ENCODE data around the gene ETHE1.

ETHE1 gene

GRCh38 chr19:43561139-43561970 is 34.4 kb upstream of the ETHE1 start:
- TF ChIP-seq, protein P1, sequence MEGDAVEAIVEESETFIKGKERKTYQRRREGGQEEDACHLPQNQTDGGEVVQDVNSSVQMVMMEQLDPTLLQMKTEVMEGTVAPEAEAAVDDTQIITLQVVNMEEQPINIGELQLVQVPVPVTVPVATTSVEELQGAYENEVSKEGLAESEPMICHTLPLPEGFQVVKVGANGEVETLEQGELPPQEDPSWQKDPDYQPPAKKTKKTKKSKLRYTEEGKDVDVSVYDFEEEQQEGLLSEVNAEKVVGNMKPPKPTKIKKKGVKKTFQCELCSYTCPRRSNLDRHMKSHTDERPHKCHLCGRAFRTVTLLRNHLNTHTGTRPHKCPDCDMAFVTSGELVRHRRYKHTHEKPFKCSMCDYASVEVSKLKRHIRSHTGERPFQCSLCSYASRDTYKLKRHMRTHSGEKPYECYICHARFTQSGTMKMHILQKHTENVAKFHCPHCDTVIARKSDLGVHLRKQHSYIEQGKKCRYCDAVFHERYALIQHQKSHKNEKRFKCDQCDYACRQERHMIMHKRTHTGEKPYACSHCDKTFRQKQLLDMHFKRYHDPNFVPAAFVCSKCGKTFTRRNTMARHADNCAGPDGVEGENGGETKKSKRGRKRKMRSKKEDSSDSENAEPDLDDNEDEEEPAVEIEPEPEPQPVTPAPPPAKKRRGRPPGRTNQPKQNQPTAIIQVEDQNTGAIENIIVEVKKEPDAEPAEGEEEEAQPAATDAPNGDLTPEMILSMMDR (IDR thresholded peaks at IDR 0.05; ENCODE audit: borderline replicate concordance, control extremely low read depth, extremely low read depth, insufficient read depth, missing control alignments): no peak
- in situ Hi-C loops (cut with MboI; ENCODE audit: low sequenced_read_pairs, unreplicated experiment): no loop called here
- DNase-seq (ENCODE audit: low spot score): no peak

DNA sequence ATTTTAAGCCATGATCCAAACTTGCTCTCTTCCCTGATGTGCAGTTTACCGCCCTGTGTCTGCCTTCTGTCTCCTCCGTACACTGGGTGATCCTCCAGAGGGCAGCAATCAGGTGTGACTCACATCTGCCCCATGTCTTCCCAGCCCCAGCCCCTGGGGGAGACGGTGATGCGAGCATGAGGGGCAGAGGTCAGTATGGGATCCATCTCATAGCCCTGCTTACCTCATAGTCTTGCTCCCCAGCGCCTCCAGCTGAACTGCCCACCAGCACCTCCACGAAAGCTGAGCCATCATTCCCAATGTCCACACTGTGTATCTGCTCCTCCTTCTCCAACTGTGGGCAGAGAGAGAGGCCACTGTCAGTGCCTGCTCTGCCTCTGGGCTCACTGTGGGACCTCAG is 33.7 kb upstream of the ETHE1 start:
- in situ Hi-C loops (cut with MboI; ENCODE audit: low sequenced_read_pairs, unreplicated experiment): no loop called here
- TF ChIP-seq, protein P1 (IDR thresholded peaks at IDR 0.05; ENCODE audit: borderline replicate concordance, control extremely low read depth, extremely low read depth, insufficient read depth, missing control alignments): no peak
- DNase-seq (ENCODE audit: low spot score): no peak

- TF ChIP-seq, protein P1 (IDR thresholded peaks at IDR 0.05; ENCODE audit: borderline replicate concordance, control extremely low read depth, extremely low read depth, insufficient read depth, missing control alignments): peak; percentile 78
- peak; percentile 84 for DNase-seq (ENCODE audit: low spot score)
- in situ Hi-C loops (cut with MboI; ENCODE audit: low sequenced_read_pairs, unreplicated experiment): no loop called here
Observed at GRCh38 chr19:43555185-43555770, 28.3 kb upstream of the ETHE1 start.

DNA sequence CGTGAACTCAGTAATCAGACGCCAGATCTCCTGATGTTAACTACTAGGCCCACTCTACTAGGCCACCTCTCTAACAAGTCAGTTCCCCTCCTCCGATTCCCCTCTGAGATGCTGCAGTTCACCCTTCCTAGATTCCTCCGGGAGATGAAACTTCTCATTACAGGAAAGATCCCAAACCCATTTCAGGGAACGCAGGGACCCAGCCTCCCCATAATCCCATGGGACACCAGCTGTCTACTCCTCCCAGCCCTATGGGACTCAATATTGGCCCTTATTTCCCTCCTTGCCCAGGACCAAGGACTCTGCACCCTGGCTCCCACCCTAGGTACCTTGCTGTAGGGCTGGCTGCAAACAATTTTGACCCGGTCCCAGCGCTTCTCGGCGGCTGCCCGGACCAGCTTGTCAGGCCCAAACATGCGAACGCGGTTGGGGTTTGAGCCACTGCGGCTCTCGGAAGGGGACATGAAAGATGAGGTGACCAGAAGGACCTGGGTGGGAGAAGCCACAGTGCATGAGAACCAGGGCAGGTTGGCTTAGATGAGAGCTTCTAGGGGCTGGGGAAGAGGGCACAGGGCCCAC is 27.4 kb upstream of the ETHE1 start:
- in situ Hi-C loops (cut with MboI; ENCODE audit: low sequenced_read_pairs, unreplicated experiment): no loop called here
- DNase-seq (ENCODE audit: low spot score): no peak
- TF ChIP-seq, protein P1 (IDR thresholded peaks at IDR 0.05; ENCODE audit: borderline replicate concordance, control extremely low read depth, extremely low read depth, insufficient read depth, missing control alignments): no peak

- in situ Hi-C loops (cut with MboI; ENCODE audit: low sequenced_read_pairs, unreplicated experiment): no loop called here
- no peak for DNase-seq (ENCODE audit: low spot score)
- TF ChIP-seq, protein P1 (IDR thresholded peaks at IDR 0.05; ENCODE audit: borderline replicate concordance, control extremely low read depth, extremely low read depth, insufficient read depth, missing control alignments): no peak
Observed at GRCh38 chr19:43553656-43554055, 26.7 kb upstream of the ETHE1 start.

DNA sequence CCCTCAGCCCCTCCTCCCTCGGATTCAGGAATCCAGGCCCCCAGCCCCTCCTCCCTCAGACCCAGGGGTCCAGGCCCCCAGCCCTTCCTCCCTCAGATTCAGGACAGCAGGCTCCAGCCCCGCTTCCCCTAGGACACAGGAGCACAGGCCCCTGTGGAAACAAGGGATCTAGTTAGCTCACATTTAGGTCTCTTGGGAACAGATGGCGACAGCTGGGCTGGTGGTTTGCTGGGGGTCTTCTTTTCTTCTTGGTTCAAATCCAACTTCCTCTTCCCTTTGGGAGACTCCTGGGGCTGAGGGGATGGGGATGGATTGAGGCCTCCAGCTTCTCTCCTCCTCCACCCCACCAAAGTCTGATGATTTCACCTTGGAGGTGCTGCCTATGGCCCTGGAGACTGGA is 25.6 kb upstream of the ETHE1 start:
- no peak for DNase-seq (ENCODE audit: low spot score)
- in situ Hi-C loops (cut with MboI; ENCODE audit: low sequenced_read_pairs, unreplicated experiment): no loop called here
- TF ChIP-seq, protein P1 (IDR thresholded peaks at IDR 0.05; ENCODE audit: borderline replicate concordance, control extremely low read depth, extremely low read depth, insufficient read depth, missing control alignments): no peak

All from GM13976 (cell line).